Measurements from ENCODE around the gene LTB4R2.

Gene LTB4R2

GRCh38 chr14:24337144-24337823 is 27.3 kb downstream of the LTB4R2 start:
- peaks cover 4% of the 10 kb centered on the region; the same call in 1 of the 2 replicates for H3K4me1 ChIP-seq (ENCODE audit: control insufficient read depth, insufficient read depth, low read length)
- no peaks in the 10 kb centered on the region for H3K9me3 ChIP-seq (ENCODE audit: control insufficient read depth, insufficient read depth, low read depth, low read length)
- ChIA-PET POLR2A (interaction anchor here (1.5 kb wide), 1 partner anchor 94 kb away, joined by 8 read pairs; no protein-coding TSS in a partner anchor), CTCF (interaction anchor here (0.7 to 16.9 kb wide), 8 partner anchors 10 to 343 kb away, joined by 3 to 468 read pairs (median 3); partner anchors contain the start of genes CBLN3 and KHNYN)
- no peaks in the 10 kb centered on the region for H3K36me3 ChIP-seq (ENCODE audit: control insufficient read depth in 2 of 2, insufficient read depth in 1 of 2, low read length in 2 of 2)
- TF ChIP-seq SP3 (tag by site-specific recombination; IDR thresholded peaks at IDR 0.05) (no peak), ATF2 (tag by site-specific recombination; IDR thresholded peaks at IDR 0.05; ENCODE audit: low read depth) (peak; percentile 70; the same call in 1 of the 2 replicates)
- no peak overlapping the region for H3K27ac ChIP-seq (ENCODE audit: extremely low read depth, low read depth, low read length)
- no peak overlapping the region for H3K4me3 ChIP-seq (ENCODE audit: low read depth, low read length)

- Histone ChIP-seq H3K4me1 (ENCODE audit: control insufficient read depth, insufficient read depth, low read length) (peaks cover 4% of the 10 kb centered on the region; the same call in 1 of the 2 replicates), H3K9me3 (ENCODE audit: control insufficient read depth, insufficient read depth, low read depth, low read length) (no peaks in the 10 kb centered on the region), H3K36me3 (ENCODE audit: control insufficient read depth in 2 of 2, insufficient read depth in 1 of 2, low read length in 2 of 2) (no peaks in the 10 kb centered on the region), H3K4me3 (ENCODE audit: low read depth, low read length) (no peak overlapping the region), H3K27ac (ENCODE audit: extremely low read depth, low read depth, low read length) (no peak overlapping the region)
- ChIA-PET CTCF (interaction anchor here (0.7 to 16.9 kb wide), 7 partner anchors 10 to 344 kb away, joined by 3 to 468 read pairs (median 3); partner anchors contain the start of genes CBLN3 and KHNYN), POLR2A (no interaction called here)
- TF ChIP-seq ZNF791 (tag by site-specific recombination; IDR thresholded peaks at IDR 0.05) = no peak
- no peak for TF ChIP-seq KLF16 (tag by site-specific recombination; IDR thresholded peaks at IDR 0.05)
- no peak for TF ChIP-seq ZNF223 (tag by site-specific recombination; IDR thresholded peaks at IDR 0.05)
- no peak for TF ChIP-seq ZNF426 (tag by site-specific recombination; IDR thresholded peaks at IDR 0.05)
- no peak for TF ChIP-seq KLF7 (tag by site-specific recombination; IDR thresholded peaks at IDR 0.05; ENCODE audit: borderline replicate concordance)
- TF ChIP-seq AEBP2 (tag by site-specific recombination; IDR thresholded peaks at IDR 0.05; ENCODE audit: borderline replicate concordance) = no peak
- no peak for TF ChIP-seq ZNF585B (tag by site-specific recombination; IDR thresholded peaks at IDR 0.05)
- TF ChIP-seq ZNF24 (tag by site-specific recombination; IDR thresholded peaks at IDR 0.05) = no peak
- TF ChIP-seq ZNF311 (tag by site-specific recombination; IDR thresholded peaks at IDR 0.05; ENCODE audit: borderline replicate concordance) = no peak
- TF ChIP-seq ZNF391 (tag by site-specific recombination; IDR thresholded peaks at IDR 0.05; ENCODE audit: borderline replicate concordance, low read depth) = no peak
- no peak for TF ChIP-seq ZNF335 (tag by site-specific recombination; conservative IDR thresholded peaks at IDR 0.05)
- no peak for TF ChIP-seq ZNF785 (tag by site-specific recombination; IDR thresholded peaks at IDR 0.05)
- TF ChIP-seq PBX3 (CRISPR knock-in tag; IDR thresholded peaks at IDR 0.05) = no peak
- no peak for TF ChIP-seq ZBTB44 (tag by site-specific recombination; IDR thresholded peaks at IDR 0.05)
- no peak for TF ChIP-seq KLF1 (tag by site-specific recombination; IDR thresholded peaks at IDR 0.05)
- TF ChIP-seq ZNF670 (tag by site-specific recombination; IDR thresholded peaks at IDR 0.05; ENCODE audit: low read depth) = no peak
- TF ChIP-seq ZNF660 (tag by site-specific recombination; IDR thresholded peaks at IDR 0.05) = no peak
- TF ChIP-seq ZNF624 (tag by site-specific recombination; IDR thresholded peaks at IDR 0.05) = no peak
- no peak for TF ChIP-seq MYNN (tag by site-specific recombination; IDR thresholded peaks at IDR 0.05; ENCODE audit: borderline replicate concordance)
These were observed 27.9 kb downstream of the LTB4R2 start for GRCh38 chr14:24337824-24338175.
